Measurements from ENCODE around the gene ADGRV1. TPM values are rescaled to one million over a fixed set of nuclear protein-coding genes. Genes with fewer than 3 reads are reported as not detected.

Gene ADGRV1
- total and polyA plus RNA-seq, 9 of the 15 experiments (the other 6 are each of a cell fraction or from before 2014, with no cell fraction given) = 21.7 to 156 (median 58.2) TPM

- TF ChIP-seq, protein P1, sequence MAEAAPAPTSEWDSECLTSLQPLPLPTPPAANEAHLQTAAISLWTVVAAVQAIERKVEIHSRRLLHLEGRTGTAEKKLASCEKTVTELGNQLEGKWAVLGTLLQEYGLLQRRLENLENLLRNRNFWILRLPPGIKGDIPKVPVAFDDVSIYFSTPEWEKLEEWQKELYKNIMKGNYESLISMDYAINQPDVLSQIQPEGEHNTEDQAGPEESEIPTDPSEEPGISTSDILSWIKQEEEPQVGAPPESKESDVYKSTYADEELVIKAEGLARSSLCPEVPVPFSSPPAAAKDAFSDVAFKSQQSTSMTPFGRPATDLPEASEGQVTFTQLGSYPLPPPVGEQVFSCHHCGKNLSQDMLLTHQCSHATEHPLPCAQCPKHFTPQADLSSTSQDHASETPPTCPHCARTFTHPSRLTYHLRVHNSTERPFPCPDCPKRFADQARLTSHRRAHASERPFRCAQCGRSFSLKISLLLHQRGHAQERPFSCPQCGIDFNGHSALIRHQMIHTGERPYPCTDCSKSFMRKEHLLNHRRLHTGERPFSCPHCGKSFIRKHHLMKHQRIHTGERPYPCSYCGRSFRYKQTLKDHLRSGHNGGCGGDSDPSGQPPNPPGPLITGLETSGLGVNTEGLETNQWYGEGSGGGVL (CRISPR knock-in tag; IDR thresholded peaks at IDR 0.05) = no peak
- TF ChIP-seq NFE2L1 (tag; IDR thresholded peaks at IDR 0.05; ENCODE audit: borderline replicate concordance, low read depth) (no peak), PURB (CRISPR knock-in tag; IDR thresholded peaks at IDR 0.05; ENCODE audit: low read depth) (no peak), DDX20 (tag; IDR thresholded peaks at IDR 0.05; ENCODE audit: low read depth) (no peak), CBFA2T3 (IDR thresholded peaks at IDR 0.05) (no peak), HDAC2 (IDR thresholded peaks at IDR 0.05) (no peak), TEAD4 (IDR thresholded peaks at IDR 0.05; ENCODE audit: low read length) (peak; percentile 59; the same call in 1 of the 2 replicates), TEAD4 (CRISPR knock-in tag; IDR thresholded peaks at IDR 0.05; ENCODE audit: borderline replicate concordance) (no peak), CREBBP (IDR thresholded peaks at IDR 0.05; ENCODE audit: low read depth, low read length) (no peak), NR2C1 (IDR thresholded peaks at IDR 0.05) (no peak), NR2C1 (tag; IDR thresholded peaks at IDR 0.05) (no peak), HEY1 (CRISPR knock-in tag; IDR thresholded peaks at IDR 0.05; ENCODE audit: borderline replicate concordance) (no peak), CREB5 (CRISPR knock-in tag; IDR thresholded peaks at IDR 0.05) (no peak), TSC22D4 (tag; IDR thresholded peaks at IDR 0.05) (no peak), POLR2AphosphoS2 (IDR thresholded peaks at IDR 0.05; ENCODE audit: low read length) (no peak), DNMT1 (IDR thresholded peaks at IDR 0.05) (no peak), MEIS2 (IDR thresholded peaks at IDR 0.05; ENCODE audit: partially characterized antibody) (peak; percentile 56), PYGO2 (tag; IDR thresholded peaks at IDR 0.05) (no peak), SIN3B (IDR thresholded peaks at IDR 0.05; ENCODE audit: low read depth) (no peak), FOXA1 (IDR thresholded peaks at IDR 0.05; ENCODE audit: borderline replicate concordance) (no peak), ZNF785 (CRISPR knock-in tag; IDR thresholded peaks at IDR 0.05) (no peak), ZNF134 (CRISPR knock-in tag; conservative IDR thresholded peaks at IDR 0.05) (no peak), ZNF707 (CRISPR knock-in tag; conservative IDR thresholded peaks at IDR 0.05) (no peak), RB1 (IDR thresholded peaks at IDR 0.05; ENCODE audit: low read depth) (no peak), EHMT2 (IDR thresholded peaks at IDR 0.05) (peak; percentile 62), SREBF2 (CRISPR knock-in tag; IDR thresholded peaks at IDR 0.05) (no peak), PHF20 (IDR thresholded peaks at IDR 0.05; ENCODE audit: partially characterized antibody) (no peak), HNRNPK (IDR thresholded peaks at IDR 0.05; ENCODE audit: low read depth, low read length, poor library complexity, severe bottlenecking) (no peak)
- TF ChIP-seq, protein P2, sequence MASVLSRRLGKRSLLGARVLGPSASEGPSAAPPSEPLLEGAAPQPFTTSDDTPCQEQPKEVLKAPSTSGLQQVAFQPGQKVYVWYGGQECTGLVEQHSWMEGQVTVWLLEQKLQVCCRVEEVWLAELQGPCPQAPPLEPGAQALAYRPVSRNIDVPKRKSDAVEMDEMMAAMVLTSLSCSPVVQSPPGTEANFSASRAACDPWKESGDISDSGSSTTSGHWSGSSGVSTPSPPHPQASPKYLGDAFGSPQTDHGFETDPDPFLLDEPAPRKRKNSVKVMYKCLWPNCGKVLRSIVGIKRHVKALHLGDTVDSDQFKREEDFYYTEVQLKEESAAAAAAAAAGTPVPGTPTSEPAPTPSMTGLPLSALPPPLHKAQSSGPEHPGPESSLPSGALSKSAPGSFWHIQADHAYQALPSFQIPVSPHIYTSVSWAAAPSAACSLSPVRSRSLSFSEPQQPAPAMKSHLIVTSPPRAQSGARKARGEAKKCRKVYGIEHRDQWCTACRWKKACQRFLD (CRISPR knock-in tag; IDR thresholded peaks at IDR 0.05) = no peak
Measured at GRCh38 chr5:90549729-90550275, 8.8 kb upstream of the ADGRV1 start (continued).

Data from K562 (cell line).